ENCODE data around the gene SORCS2. TPM values are rescaled to one million over a fixed set of nuclear protein-coding genes. Genes with fewer than 3 reads are reported as not detected.

The SORCS2 gene
- polyA plus RNA-seq, 1 of the 3 experiments (the other 2 are of a cell fraction) = 1.6 TPM

- TF ChIP-seq PBX3 (IDR thresholded peaks at IDR 0.05) = no peak
Measured at GRCh38 chr4:7166237-7166636, 26.1 kb upstream of the SORCS2 start (continued).

- Histone ChIP-seq H3K27ac (ENCODE audit: low read depth in 2 of 2, low read length in 1 of 2) (no peak overlapping the region), H3K4me1 (ENCODE audit: control insufficient read depth in 1 of 2, insufficient read depth in 2 of 2, low read depth in 1 of 2, low read length in 1 of 2) (peaks cover 0 to 7% of the 10 kb centered on the region in 2 experiments; a peak in 1 of 4 replicates), H3K79me2 (ENCODE audit: insufficient read depth) (no peaks in the 10 kb centered on the region), H3K27me3 (ENCODE audit: insufficient read depth) (no peaks in the 10 kb centered on the region; the same call in 1 of the 2 replicates), H3K36me3 (replicated peaks in 1 of 2; ENCODE audit: control insufficient read depth in 1 of 2, insufficient read depth in 2 of 2, low read length in 1 of 2) (no peaks in the 10 kb centered on the region), H3K9me3 (no peaks in the 10 kb centered on the region), H4K20me1 (ENCODE audit: insufficient read depth) (no peaks in the 10 kb centered on the region), H2AFZ (ENCODE audit: low read depth) (no peak overlapping the region), H3K4me2 (no peak overlapping the region), H3K9me2 (no peaks in the 10 kb centered on the region), H3F3A (replicated peaks; ENCODE audit: insufficient read depth) (no peaks in the 10 kb centered on the region), H3K9ac (no peak overlapping the region), H3K4me3 (ENCODE audit: low read depth in 2 of 2, low read length in 1 of 2) (no peak overlapping the region)
- DNase-seq = no peak
- TF ChIP-seq JUND (IDR thresholded peaks at IDR 0.05) (no peak), EP300 (IDR thresholded peaks at IDR 0.05; ENCODE audit: borderline replicate concordance in 1 of 2, low read depth in 1 of 2, low read length in 1 of 2) (no peak), MXI1 (IDR thresholded peaks at IDR 0.05; ENCODE audit: low read depth, low read length) (no peak), NRF1 (IDR thresholded peaks at IDR 0.05; ENCODE audit: low read depth, low read length) (no peak), TCF12 (IDR thresholded peaks at IDR 0.05) (no peak), PBX3 (IDR thresholded peaks at IDR 0.05) (no peak), RAD21 (IDR thresholded peaks at IDR 0.05; ENCODE audit: low read length) (no peak), EZH2phosphoT487 (IDR thresholded peaks at IDR 0.05; ENCODE audit: borderline replicate concordance, low read depth) (no peak), CHD2 (IDR thresholded peaks at IDR 0.05; ENCODE audit: low read length, partially characterized antibody) (no peak), FOXJ3 (CRISPR knock-in tag; IDR thresholded peaks at IDR 0.05) (no peak), GABPA (IDR thresholded peaks at IDR 0.05; ENCODE audit: low read depth) (no peak), RCOR1 (IDR thresholded peaks at IDR 0.05; ENCODE audit: low read length) (no peak), MEF2A (IDR thresholded peaks at IDR 0.05; ENCODE audit: borderline replicate concordance, low read depth) (no peak), TEAD4 (IDR thresholded peaks at IDR 0.05; ENCODE audit: borderline replicate concordance, insufficient read depth) (no peak), POLR2AphosphoS5 (IDR thresholded peaks at IDR 0.05; ENCODE audit: low read depth, low read length) (no peak), MAX (IDR thresholded peaks at IDR 0.05; ENCODE audit: low read depth) (no peak), FOXM1 (IDR thresholded peaks at IDR 0.05; ENCODE audit: low read depth) (no peak), GATA2 (CRISPR knock-in tag; IDR thresholded peaks at IDR 0.05) (no peak), USF1 (IDR thresholded peaks at IDR 0.05; ENCODE audit: borderline replicate concordance, low read depth) (no peak)
- ChIA-PET CTCF (interaction anchor here (0.7 to 3.3 kb wide), 9 partner anchors 10 to 169 kb away, joined by 3 to 17 read pairs (median 4); partner anchors contain the start of gene TADA2B), POLR2A (no interaction called here)
- WGBS (ENCODE audit: low lambda C conversion rate) = 58% methylated on average over 11 of the region's 17 CpGs
Measured at GRCh38 chr4:7166981-7167700, 25.2 kb upstream of the SORCS2 start.

All from SK-N-SH (cell line).